ENCODE data around the gene RCCD1.
A peak's percentile ranks its signal among the peaks of the same experiment; 100 is the strongest.

The RCCD1 gene

DNA sequence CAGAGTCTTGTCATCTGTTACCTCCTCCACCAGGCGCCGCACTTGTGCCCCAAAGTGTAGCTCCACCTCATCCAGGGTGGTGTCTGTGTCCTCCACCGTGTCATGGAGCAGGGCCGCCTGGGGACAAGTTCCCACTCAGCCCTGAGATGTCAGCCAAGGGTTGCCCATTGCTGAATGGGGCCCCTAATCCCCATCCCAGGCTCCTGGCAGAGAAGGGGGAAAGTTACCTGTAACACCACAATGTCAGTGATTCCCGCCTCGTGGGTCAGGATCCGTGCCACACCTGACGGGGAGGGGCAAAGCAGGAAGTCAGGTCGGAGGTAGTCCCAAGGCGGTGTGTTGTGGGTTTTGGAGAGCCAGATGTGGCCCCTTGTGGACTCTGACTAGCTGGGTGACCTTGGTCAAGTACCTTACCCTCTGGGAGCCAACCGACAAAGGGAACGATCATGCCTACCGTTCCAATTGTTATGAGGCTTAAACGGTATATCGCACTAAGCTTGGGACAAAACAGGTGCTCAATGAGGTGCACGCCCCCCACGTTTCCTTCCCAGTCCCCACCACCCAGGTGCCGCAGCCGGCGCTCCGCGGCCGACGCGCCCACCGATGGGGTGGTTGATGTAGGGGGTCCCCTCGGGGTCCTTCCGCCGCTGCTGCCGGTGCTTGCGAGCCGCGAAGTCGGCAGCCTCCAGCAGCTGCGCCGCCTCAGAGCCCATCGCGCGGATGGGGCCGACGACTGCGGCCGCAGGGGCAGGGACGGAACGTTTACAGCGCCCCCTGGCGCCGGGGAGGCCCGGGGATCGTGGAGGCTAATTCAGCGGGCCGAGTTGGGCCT lies 22.6 kb upstream of the RCCD1 start, which contains the start of gene HDDC3 (continued):
- TF ChIP-seq ZNF214 (tag by site-specific recombination; IDR thresholded peaks at IDR 0.05; ENCODE audit: borderline replicate concordance) (no peak), GLI2 (tag by site-specific recombination; IDR thresholded peaks at IDR 0.05; ENCODE audit: borderline replicate concordance, low read depth) (no peak), ZNF701 (tag by site-specific recombination; IDR thresholded peaks at IDR 0.05) (no peak), MEIS1 (CRISPR knock-in tag; IDR thresholded peaks at IDR 0.05; ENCODE audit: borderline replicate concordance) (no peak), ZNF610 (tag by site-specific recombination; IDR thresholded peaks at IDR 0.05; ENCODE audit: borderline replicate concordance) (no peak), ZNF785 (tag by site-specific recombination; IDR thresholded peaks at IDR 0.05) (no peak), ZNF202 (tag by site-specific recombination; IDR thresholded peaks at IDR 0.05; ENCODE audit: borderline replicate concordance) (no peak), ZNF211 (tag by site-specific recombination; IDR thresholded peaks at IDR 0.05; ENCODE audit: low read depth) (no peak), TRIM28 (IDR thresholded peaks at IDR 0.05; ENCODE audit: borderline replicate concordance, low read length) (peak; percentile 42; the same call in 1 of the 2 replicates), ZNF558 (tag by site-specific recombination; IDR thresholded peaks at IDR 0.05) (no peak), BCL11B (tag by site-specific recombination; IDR thresholded peaks at IDR 0.05; ENCODE audit: low read depth) (no peak), ZBTB6 (tag by site-specific recombination; IDR thresholded peaks at IDR 0.05) (0 out of 2 replicates have a peak, but pooled peaks have one; percentile 55), ZNF521 (tag by site-specific recombination; IDR thresholded peaks at IDR 0.05) (no peak), ZNF184 (tag by site-specific recombination; IDR thresholded peaks at IDR 0.05) (no peak), ZSCAN30 (tag by site-specific recombination; IDR thresholded peaks at IDR 0.05) (peak; percentile 97), MZF1 (tag by site-specific recombination; IDR thresholded peaks at IDR 0.05; ENCODE audit: borderline replicate concordance) (no peak), SP3 (tag by site-specific recombination; IDR thresholded peaks at IDR 0.05) (peak; percentile 70)
- TF ChIP-seq, protein P1, sequence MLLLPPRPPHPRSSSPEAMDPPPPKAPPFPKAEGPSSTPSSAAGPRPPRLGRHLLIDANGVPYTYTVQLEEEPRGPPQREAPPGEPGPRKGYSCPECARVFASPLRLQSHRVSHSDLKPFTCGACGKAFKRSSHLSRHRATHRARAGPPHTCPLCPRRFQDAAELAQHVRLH (tag by site-specific recombination; IDR thresholded peaks at IDR 0.05): peak; percentile 52; the same call in 1 of the 2 replicates
- TF ChIP-seq, protein P2, sequence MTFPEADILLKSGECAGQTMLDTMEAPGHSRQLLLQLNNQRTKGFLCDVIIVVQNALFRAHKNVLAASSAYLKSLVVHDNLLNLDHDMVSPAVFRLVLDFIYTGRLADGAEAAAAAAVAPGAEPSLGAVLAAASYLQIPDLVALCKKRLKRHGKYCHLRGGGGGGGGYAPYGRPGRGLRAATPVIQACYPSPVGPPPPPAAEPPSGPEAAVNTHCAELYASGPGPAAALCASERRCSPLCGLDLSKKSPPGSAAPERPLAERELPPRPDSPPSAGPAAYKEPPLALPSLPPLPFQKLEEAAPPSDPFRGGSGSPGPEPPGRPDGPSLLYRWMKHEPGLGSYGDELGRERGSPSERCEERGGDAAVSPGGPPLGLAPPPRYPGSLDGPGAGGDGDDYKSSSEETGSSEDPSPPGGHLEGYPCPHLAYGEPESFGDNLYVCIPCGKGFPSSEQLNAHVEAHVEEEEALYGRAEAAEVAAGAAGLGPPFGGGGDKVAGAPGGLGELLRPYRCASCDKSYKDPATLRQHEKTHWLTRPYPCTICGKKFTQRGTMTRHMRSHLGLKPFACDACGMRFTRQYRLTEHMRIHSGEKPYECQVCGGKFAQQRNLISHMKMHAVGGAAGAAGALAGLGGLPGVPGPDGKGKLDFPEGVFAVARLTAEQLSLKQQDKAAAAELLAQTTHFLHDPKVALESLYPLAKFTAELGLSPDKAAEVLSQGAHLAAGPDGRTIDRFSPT (tag by site-specific recombination; IDR thresholded peaks at IDR 0.05): peak; percentile 36; the same call in 1 of the 2 replicates
- TF ChIP-seq, protein P3, sequence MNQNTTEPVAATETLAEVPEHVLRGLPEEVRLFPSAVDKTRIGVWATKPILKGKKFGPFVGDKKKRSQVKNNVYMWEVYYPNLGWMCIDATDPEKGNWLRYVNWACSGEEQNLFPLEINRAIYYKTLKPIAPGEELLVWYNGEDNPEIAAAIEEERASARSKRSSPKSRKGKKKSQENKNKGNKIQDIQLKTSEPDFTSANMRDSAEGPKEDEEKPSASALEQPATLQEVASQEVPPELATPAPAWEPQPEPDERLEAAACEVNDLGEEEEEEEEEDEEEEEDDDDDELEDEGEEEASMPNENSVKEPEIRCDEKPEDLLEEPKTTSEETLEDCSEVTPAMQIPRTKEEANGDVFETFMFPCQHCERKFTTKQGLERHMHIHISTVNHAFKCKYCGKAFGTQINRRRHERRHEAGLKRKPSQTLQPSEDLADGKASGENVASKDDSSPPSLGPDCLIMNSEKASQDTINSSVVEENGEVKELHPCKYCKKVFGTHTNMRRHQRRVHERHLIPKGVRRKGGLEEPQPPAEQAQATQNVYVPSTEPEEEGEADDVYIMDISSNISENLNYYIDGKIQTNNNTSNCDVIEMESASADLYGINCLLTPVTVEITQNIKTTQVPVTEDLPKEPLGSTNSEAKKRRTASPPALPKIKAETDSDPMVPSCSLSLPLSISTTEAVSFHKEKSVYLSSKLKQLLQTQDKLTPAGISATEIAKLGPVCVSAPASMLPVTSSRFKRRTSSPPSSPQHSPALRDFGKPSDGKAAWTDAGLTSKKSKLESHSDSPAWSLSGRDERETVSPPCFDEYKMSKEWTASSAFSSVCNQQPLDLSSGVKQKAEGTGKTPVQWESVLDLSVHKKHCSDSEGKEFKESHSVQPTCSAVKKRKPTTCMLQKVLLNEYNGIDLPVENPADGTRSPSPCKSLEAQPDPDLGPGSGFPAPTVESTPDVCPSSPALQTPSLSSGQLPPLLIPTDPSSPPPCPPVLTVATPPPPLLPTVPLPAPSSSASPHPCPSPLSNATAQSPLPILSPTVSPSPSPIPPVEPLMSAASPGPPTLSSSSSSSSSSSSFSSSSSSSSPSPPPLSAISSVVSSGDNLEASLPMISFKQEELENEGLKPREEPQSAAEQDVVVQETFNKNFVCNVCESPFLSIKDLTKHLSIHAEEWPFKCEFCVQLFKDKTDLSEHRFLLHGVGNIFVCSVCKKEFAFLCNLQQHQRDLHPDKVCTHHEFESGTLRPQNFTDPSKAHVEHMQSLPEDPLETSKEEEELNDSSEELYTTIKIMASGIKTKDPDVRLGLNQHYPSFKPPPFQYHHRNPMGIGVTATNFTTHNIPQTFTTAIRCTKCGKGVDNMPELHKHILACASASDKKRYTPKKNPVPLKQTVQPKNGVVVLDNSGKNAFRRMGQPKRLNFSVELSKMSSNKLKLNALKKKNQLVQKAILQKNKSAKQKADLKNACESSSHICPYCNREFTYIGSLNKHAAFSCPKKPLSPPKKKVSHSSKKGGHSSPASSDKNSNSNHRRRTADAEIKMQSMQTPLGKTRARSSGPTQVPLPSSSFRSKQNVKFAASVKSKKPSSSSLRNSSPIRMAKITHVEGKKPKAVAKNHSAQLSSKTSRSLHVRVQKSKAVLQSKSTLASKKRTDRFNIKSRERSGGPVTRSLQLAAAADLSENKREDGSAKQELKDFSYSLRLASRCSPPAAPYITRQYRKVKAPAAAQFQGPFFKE (tag by site-specific recombination; IDR thresholded peaks at IDR 0.05; ENCODE audit: borderline replicate concordance): no peak
- TF ChIP-seq, protein P4, sequence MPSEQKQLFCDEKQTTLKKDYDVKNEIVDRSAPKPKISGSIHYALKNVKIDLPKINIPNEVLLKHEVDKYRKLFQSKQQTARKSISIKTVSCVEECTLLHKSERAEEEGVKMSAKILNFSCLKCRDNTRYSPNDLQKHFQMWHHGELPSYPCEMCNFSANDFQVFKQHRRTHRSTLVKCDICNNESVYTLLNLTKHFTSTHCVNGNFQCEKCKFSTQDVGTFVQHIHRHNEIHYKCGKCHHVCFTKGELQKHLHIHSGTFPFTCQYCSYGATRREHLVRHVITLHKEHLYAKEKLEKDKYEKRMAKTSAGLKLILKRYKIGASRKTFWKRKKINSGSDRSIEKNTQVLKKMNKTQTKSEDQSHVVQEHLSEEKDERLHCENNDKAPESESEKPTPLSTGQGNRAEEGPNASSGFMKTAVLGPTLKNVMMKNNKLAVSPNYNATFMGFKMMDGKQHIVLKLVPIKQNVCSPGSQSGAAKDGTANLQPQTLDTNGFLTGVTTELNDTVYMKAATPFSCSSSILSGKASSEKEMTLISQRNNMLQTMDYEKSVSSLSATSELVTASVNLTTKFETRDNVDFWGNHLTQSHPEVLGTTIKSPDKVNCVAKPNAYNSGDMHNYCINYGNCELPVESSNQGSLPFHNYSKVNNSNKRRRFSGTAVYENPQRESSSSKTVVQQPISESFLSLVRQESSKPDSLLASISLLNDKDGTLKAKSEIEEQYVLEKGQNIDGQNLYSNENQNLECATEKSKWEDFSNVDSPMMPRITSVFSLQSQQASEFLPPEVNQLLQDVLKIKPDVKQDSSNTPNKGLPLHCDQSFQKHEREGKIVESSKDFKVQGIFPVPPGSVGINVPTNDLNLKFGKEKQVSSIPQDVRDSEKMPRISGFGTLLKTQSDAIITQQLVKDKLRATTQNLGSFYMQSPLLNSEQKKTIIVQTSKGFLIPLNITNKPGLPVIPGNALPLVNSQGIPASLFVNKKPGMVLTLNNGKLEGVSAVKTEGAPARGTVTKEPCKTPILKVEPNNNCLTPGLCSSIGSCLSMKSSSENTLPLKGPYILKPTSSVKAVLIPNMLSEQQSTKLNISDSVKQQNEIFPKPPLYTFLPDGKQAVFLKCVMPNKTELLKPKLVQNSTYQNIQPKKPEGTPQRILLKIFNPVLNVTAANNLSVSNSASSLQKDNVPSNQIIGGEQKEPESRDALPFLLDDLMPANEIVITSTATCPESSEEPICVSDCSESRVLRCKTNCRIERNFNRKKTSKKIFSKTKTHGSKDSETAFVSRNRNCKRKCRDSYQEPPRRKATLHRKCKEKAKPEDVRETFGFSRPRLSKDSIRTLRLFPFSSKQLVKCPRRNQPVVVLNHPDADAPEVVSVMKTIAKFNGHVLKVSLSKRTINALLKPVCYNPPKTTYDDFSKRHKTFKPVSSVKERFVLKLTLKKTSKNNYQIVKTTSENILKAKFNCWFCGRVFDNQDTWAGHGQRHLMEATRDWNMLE (tag by site-specific recombination; conservative IDR thresholded peaks at IDR 0.05; ENCODE audit: low read depth): 0 out of 2 replicates have a peak, but pooled peaks have one; percentile 10
- TF ChIP-seq, protein P5, sequence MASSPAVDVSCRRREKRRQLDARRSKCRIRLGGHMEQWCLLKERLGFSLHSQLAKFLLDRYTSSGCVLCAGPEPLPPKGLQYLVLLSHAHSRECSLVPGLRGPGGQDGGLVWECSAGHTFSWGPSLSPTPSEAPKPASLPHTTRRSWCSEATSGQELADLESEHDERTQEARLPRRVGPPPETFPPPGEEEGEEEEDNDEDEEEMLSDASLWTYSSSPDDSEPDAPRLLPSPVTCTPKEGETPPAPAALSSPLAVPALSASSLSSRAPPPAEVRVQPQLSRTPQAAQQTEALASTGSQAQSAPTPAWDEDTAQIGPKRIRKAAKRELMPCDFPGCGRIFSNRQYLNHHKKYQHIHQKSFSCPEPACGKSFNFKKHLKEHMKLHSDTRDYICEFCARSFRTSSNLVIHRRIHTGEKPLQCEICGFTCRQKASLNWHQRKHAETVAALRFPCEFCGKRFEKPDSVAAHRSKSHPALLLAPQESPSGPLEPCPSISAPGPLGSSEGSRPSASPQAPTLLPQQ (tag by site-specific recombination; IDR thresholded peaks at IDR 0.05): peak; percentile 64

Data from HEK293 (cell line).